B cell (primary cell): ENCODE measurements around the gene NCCRP1.

Experiments used
- CTCF ChIP-seq: fragments of 200-600 bp; IDR thresholded peaks from one replicate; pipeline ENCODE4 v1.8.0; 2022; ENCODE audit warnings: antibody characterized with exemption, mild to moderate bottlenecking
- EZH2 ChIP-seq: IDR thresholded peaks from 2 replicates; pipeline ENCODE4 v1.6.1; 2012; ENCODE audit warnings: borderline replicate concordance, low read depth, mild to moderate bottlenecking, moderate library complexity, low read length; ENCODE audit not compliant: insufficient read depth, poor library complexity, severe bottlenecking

GRCh38 chr19:39199025-39199424 lies 2.3 kb downstream of the NCCRP1 start:
- TF ChIP-seq CTCF (no peak), EZH2 (no peak)
